Measurements from ENCODE around the gene AHRR. TPM values are rescaled to one million over a fixed set of nuclear protein-coding genes. Genes with fewer than 3 reads are reported as not detected.
"Not testable (repeated sequence)": the region's sequence is repeated elsewhere in the genome, so short reads cannot be mapped to it uniquely, and the experiment has no call there.

AHRR gene
- total RNA-seq, 1 donor from 2014 or later, result 2.1 TPM

DNA sequence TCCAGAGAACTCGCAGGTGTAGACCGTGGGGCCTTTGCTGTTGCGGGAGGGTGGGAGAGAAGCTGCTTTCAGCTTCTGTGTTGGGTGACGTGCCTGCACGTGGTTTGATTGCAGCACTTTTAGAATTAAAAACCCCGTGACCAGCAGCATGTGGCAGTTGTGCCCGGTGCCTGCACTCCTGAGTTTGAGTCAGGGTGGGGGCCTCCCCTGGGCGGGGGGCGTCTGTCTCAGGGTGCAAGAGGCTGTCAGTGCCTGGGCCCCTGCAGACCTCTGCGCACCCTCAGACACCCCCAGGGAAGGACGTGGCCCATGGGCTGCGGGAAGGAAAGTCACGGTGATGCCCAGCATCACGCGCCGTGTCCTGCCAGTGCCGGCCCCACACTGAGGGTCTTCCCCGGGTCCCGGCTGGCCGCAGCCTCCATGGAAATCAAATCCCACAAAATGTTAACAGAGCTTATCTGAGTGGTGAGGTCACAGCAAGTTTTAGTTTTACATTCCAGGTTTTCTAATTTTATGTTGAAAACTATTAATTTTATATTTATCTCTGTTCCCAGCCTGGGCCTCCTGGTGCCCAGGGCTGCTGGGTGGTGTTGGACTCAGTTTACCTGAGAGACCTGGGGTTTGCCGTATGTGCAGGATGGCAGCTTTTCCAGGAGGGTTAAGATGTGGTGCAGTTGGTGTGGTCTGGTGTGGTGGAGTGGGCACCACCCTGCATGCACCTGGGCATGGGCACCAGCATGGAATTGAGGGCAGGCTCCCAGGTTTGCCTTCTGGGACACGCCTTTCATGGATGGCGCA is 33.3 kb downstream of the AHRR start:
- no peak for DNase-seq
- intact Hi-C loops (cut with micrococcal nuclease), result no loop called here
- no peak for ATAC-seq

DNA sequence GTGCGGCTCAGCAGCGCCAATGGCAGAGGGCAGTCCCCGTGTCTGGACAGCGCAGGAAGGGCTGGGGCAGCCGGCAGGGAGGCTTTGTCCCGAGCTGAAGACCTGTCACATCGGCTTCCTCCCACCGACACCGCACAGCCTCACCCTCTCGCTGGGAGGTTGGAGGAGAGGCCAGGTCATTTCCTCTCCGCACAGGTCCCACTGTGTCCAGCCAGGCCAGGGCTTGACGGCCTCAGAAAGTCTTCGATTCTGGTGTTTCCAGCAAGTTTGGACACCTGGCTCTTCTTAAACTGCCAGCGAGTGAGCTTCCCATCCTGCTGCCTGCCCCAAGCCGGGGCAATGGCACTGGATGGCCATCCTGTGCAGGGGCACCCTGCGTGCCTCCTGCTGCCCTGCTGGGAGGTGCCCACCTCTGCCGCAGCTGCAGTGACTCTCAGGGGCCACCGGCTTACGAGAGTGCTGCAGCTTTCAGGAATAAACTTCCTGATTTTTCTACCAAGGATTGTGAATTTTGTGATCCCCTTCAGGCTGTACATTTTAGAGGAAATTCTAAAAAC is 33.9 kb downstream of the AHRR start:
- intact Hi-C loops (cut with micrococcal nuclease), result no loop called here
- ATAC-seq, result no peak

DNA sequence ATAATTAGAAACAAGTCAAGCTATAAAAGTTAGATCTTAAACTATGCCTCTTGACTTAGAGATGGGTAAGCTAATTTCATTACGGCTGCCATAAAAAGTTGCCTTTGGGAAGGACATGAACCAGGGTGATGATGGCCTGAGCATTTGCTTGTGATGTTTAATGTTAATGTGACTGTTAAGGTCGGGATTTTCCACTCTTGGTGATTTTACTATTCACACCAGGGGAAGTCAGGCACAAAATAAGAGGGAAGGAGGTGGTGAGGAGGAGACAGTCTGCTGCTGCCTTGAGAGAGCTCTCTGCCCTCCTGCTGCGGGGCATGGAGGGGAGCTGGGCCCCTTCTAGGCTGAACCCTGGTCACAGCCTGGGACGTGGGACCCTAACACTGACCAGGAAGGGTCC is 34.4 kb downstream of the AHRR start:
- no peak for DNase-seq
- ATAC-seq, result no peak
- intact Hi-C loops (cut with micrococcal nuclease), result no loop called here

More for the DNA sequence above, 33.9 kb downstream of the AHRR start:
- DNase-seq, result no peak

DNA sequence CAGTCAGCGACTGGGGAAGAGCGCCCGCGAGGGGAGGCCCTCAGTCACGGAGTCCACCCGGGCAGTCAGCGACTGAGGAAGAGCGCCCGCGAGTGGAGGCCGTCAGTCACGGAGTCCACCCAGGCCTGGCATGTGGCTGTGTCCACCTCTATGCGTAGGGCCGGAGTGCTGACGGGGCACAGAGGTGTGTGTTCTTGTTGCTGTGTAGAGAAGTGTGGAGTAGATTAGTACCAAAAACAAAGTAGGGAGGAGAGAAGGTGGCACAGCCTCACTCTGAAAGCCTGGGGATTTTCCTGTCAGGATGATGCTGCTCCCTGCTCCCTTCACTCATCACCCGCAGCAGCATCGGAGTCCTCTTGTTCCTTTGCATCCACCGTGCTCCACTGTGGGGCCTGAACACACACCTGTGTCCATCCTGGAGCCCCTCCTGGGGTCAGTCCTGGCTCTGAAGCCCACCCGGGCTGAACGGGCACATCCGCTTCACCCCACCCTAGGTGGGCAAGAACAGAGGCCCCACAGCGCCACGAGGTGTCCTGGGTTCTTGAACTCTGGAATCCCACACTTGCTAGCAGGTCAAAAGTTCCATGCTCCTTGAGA is 37.9 kb downstream of the AHRR start:
- ATAC-seq (no peak), DNase-seq (no peak)
- intact Hi-C loops (cut with micrococcal nuclease), result no loop called here

DNA sequence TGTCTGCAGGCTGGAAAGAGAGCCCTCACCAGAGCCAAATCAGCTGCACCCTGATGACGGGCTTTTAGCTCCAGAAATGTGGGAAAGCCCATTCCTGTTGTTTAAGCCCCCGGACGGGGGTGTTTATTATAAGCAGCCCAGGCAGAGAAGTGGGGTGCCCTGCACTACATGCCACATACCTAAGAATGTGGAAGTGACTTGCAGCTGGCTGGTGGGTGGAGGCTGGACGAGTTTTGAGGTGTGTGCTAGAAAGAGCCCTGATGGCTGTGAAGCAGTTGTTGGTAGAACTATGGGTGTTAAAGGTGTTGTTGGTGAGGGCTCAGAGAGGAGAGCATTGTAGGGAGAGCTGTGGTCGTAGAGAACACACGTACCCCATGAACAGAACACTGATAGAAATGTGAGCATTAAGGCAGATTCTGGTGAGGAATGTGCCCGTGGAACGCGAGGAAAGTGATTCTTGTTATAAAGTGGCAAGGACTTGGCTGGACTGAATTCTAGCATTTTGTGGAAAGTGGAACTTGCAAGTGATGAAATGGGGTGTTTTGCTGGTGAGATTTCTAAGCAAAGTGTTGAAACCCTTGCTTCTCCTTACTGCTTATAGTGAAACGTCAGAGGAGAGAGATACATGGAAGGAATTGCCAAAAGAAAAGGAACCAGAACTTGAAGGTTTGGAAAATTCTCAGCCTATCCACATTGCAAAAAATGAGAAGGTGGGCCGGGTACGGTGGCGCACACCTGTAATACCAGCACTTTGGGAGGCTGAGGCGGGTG is 38.9 kb downstream of the AHRR start:
- no peak for ATAC-seq
- DNase-seq, result no peak
- intact Hi-C loops (cut with micrococcal nuclease), result no loop called here

DNA sequence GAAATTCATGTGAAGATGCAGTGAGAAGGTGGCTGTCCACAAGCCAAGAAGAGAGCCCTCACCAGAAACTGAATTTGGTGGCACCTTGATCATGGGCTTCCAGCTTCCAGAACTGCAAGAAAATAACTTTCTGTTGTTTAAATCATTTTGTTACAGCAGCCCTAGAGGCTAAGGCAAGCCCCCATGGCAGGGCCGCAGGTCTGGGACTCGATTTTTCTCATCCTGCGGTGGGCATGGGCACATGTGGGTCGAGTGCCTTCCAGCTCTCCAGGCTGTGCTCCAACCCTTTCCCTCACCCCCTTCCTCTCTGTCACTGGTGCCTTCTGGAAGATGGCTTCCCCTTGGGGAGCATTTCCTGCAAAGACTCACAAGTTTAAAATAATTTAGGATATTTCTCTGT is 40.7 kb downstream of the AHRR start:
- DNase-seq (no peak), ATAC-seq (no peak)
- intact Hi-C loops (cut with micrococcal nuclease), result no loop called here

DNA sequence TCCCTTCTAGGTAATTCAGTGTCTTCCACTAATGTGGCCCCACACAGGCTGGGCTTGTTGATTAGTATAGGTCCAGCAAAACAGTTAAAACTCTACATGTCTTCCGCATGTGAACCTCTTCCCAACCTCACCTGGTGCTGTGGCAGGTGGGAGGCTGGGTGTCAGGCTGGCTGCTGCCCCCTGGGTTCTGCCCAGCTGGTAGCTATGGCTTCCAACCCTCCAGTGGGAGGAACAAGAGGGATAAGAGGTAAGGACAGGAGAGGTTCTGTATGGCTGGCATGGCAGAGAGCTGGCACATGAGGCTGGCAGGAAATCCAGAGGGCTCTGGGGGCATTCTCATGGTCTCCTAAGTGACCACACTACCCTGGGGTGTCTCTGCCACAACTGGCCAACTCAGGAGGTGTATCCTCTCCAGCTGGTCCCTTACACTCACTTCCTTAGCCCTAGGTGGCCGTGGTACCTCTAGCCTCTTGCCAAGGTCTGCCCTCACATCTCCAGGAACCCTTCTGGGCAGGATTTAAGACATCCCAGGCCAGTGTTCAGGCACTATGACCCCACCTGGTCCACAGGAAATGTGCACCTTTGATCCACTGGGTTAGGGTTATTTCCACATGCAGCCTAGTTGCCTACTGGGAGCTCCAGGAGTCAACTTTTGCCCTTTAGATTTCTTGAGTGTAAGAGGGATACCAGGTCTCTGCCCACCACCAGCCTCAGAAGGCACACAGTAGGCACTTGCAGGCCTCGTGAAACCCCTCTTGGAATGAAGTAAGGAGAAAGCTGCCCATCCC is 41.7 kb downstream of the AHRR start:
- ATAC-seq (no peak), DNase-seq (no peak)
- intact Hi-C loops (cut with micrococcal nuclease), result no loop called here

DNA sequence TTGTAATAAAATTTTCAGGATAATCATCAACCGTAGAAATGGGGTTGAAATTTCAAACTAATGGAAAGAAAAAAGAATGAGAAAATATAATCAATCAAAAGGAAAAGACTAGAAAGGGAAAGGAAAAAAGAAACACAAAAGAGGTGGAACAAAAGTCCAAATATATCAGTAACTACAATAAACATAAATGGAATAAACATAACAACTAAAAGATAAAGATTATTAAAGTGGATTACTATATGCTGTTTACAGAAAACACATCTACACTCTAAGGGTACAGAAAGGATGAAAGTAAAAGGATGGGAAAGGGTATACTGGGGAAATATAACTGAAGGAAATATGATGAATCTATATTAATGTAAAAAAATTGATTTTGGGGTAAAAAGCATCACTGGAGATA is 43.0 kb downstream of the AHRR start:
- intact Hi-C loops (cut with micrococcal nuclease), result no loop called here
- ATAC-seq, result no peak
- DNase-seq, result no peak

DNA sequence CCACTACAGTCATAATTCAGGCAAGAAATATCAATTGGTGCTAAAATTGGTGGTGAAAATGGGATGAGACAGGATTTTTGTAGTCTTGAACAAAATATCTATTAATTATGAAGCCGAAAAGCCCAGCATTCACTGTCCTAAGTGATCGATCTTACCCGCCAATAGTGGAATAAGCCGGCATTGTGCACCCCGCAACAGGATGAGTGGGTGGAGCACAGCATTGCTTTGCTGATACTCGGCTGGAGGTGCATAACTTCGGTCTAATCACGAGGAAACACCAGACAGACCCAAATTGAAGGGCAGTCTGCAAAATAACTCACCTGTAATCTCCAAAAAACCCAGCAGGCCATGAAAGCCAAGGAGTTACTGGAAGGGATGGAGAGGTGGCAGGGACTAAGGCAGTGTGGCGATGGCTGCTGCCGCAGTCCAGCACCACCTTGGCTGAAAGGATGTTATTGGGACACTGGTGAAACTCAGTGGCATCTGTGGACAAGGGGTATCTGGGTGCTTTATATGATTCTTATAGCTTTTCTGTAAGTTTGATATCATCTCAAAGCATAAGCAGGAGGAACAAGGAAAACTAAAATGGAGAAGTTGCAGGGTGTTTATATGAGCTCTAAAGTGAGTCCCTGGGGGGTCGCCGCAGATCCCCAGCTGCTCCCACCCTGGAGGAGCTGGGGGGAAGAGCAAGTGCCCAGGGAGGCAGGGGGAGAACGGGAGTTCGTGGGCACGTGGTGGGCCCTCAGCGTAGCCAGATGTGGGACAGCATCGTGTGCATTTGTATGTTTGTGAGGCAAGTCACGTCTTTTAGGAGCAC is 45.2 kb downstream of the AHRR start:
- intact Hi-C loops (cut with micrococcal nuclease), result no loop called here
- ATAC-seq, result no peak
- DNase-seq, result peak; percentile 2

DNA sequence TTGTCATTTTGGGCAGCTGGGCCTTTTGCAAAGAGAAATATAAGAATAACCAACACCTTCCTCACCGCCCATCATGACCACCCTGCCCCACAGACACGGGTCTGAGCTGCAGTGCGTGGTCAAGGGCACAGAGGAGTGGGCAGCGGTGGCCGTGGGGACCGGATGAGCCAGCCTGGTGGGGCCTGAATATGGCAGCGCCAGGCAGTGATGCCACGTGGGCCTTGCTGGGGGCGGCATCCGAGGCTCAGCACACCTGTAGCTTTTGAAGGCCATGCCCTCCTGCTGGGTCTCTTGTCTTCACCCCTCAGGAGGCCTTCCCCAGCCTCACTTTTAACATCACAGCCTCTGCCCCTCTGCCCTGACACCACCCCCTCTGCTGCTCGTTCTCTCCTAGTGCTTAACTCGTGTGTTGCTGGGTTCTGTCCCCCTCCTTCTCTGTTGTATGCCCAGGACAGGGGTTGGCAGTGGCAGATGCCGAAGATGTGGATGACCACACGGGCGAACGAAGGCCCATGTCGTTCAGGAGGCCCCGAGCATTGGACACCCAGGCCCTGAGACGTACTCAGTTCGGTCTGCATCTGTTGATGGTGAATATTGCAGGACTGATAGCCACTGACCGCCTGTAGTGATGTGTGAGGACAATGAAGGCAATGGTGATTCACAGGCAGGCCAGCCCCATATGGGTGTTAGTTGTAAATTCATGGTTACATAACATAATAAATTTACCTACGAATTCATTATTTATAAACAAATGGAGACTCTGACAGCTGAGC is 46.0 kb downstream of the AHRR start:
- intact Hi-C loops (cut with micrococcal nuclease), result no loop called here
- peak; percentile 9 for DNase-seq
- no peak for ATAC-seq

DNA sequence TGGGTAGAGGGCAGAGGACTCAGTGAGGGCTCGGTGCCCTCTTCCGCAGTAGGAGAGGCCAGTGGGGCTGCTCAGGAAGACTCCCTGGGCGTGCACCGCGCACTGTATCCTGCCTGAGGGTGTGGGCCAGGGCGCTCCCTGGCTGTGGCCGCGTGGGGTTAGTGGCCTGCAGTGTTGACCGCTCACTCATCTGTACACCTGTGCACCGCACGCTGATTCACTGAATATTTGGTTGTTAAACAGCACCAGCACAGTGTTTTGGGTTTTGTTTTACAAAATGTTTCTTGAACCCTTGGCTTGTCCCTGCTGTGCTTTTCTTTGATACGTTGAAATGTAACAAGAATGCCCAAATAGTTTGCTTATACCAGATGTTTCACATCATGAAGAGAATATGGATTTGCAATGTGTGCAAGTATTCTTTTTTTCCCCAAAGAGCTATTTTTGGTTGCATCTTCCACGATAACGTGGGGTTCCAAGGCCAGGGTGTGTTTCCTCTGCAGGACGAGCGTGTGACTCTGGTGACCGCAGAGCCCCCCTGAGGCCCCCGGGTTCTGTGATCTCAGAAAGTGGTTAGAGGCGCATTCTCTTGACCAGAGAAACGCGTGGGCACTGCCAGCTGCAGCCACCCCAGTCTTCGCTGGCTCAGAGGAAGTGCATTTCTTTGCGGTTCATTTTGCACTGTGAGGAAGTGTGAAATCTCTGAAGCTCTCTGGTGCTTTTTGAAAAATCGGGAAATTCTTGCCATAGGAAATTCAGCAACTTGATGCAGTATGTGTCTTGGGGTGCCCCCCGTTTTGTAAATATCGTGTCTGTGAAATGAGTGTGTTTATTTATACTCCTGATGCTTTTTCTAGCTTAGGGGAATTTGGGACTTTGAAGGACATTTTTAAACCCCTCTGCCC is 46.9 kb downstream of the AHRR start:
- peak; percentile 48 for ATAC-seq
- DNase-seq, result peak; percentile 26
- intact Hi-C loops (cut with micrococcal nuclease), result no loop called here

DNA sequence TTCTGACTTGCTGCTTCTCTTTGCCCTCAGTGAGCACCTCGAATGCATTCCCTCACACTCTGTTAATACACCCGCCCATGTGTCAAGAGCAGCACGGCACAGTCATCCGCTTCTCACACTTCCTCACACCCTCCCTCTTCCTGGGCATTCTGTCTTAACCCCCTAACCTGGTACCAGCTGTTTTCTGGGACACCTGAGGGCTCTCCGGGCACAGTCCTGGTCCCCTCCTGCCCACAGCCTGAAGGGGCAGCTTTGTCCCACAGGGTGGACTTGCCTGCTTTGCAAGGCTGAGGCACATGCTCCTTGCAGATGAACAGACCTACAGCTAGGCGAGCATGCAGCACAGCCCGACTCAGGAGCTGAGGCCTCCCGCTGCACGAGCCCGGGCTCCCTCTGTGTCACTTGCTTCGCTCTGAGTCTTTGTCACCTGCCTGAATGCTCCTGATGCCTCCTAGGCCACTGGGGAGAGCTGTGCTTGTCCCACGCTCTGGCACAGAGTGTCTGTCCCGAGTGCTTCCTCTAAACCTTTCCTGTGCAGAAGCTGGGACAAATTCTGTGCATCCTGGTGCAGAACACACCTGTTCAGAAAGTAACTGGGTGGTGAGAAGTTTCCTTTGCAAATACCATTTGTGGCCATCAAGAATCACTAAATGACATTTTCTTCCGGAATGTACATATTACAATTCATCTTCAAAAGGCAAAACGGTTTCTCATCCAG is 47.8 kb downstream of the AHRR start:
- peak; percentile 51 for ATAC-seq
- intact Hi-C loops (cut with micrococcal nuclease), result no loop called here
- peak; percentile 6 for DNase-seq

DNA sequence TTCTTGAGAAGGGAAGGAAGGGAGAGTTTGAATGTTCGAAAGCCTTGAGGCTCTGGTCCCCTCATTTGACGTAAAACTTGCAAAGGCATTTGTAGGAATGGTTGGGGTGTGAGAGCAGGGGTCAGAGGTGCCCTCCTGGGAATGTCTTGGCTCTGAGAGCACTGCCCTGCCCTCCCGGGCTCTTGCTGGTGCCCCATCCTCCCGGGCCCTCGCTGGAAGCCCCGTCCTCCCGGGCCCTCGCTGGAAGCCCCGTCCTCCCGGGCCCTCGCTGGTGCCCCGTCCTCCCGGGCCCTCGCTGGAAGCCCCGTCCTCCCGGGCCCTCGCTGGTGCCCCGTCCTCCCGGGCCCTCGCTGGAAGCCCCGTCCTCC is 48.3 kb downstream of the AHRR start:
- ATAC-seq; intact Hi-C loops (cut with micrococcal nuclease): not testable (repeated sequence)
- peak; percentile 8 for DNase-seq

DNA sequence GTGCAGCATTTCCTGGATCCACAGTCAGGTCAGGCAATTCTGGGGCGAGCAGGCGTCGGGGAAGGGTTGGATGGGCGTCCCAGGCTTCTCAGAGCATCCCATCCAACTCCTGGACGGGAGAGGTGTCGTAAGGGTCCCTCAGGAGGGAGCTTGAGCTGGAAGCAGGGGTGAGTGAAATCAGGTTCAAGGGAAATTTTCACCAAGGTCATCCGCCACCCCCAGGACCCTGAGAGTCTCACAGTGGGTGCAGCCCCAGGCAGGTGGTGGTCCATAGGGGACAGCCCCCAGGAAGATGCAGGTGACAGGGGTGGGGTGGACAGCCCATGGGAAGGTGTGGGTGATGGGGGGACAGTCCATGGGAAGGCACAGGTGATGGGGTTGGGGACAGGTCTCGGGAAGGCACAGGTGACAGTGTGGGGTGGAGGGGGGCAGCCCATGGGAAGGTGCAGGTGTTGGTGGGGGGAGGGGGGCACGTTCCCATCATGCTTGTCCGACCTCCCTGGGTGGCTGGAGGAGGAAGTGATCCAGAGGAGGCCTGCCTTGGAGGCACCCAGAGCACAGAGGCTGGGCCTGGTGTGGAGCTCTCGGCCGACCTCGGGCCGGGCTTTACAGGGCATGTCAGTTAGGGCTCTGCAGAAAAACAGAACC is 48.9 kb downstream of the AHRR start:
- ATAC-seq, result no peak
- DNase-seq, result peak; percentile 3
- intact Hi-C loops (cut with micrococcal nuclease), result no loop called here

DNA sequence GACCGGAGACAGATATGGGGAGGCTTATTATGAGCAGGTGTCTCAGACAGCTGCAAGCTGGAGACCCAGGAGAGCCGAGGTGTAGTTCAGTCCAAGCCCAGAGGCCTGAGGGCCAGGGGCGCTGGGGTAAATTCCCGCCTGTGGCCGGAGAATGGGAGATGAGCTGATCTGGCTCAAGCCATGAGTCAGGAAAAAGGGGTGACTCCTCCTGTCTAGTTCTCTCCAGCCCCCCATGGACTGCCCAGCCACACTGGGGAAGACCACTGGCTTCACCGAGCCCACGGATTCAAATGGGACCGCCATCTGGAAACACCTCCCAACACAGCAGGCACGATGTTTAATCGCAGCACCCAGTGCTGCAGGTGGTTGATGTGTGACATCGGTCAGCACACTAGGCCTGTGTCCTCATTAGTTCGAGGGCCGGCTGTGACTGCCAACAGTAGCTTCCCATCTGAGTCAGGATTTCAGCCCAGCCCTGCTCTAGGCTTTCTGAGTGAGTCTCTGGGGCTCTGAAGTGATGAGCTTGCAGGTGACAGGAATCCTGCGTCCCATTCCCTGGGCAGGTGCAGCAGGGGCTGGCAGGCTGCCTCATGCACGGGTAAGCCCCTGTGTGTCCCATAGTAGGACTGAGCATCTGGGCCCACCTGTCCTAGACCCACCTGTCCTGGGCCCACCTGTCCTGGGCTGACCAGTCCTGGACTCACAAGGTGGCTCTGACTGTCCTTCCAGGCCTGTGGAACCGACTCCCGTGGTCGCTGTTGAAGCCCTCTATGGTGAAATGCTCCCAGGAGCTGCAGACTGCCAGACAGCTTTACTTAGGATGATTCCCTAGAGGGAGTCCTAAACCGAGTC is 49.7 kb downstream of the AHRR start:
- DNase-seq (peak; percentile 18), ATAC-seq (no peak)
- intact Hi-C loops (cut with micrococcal nuclease), result no loop called here
